ENCODE measurements around the gene CSF3.

Gene CSF3

DNA sequence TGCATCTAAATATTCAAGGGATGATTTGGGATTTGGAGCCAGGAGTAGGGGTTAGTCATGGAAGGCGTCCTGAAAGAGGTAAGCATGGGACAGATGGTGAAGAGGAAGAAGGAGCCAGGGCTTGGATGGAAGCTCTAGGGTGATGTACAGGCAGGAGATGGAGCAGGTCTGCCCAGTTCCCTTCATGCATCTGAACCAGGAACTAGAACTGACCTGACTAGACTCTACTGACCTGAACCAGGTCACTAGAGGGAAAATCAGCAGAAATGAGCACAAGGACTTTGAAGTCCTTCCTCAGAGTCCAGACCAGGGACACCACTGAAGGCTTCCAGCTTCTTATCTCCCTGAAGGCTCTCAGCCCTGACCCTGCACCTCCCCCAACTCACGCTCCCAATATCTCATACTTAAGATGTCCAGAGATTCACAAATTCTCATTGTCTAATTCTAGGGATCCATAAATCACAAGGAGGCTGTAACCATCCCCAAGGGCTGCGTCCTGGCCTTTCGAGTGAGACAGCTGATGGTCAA is 44.1 kb upstream of the CSF3 start:
- Histone ChIP-seq H3K27me3 (replicated peaks; ENCODE audit: control insufficient read depth, insufficient read depth, low read length) (no peaks in the 10 kb centered on the region; the same call in none of the 2 replicates), H3K4me3 (replicated peaks; ENCODE audit: low read depth, low read length) (no peak overlapping the region), H3K36me3 (ENCODE audit: control insufficient read depth, insufficient read depth, low read length) (no peaks in the 10 kb centered on the region)
- no peak for DNase-seq (ENCODE audit: extremely low read depth, insufficient read length)
- TF ChIP-seq CTCF (IDR thresholded peaks at IDR 0.05; ENCODE audit: insufficient read depth, low read length, poor library complexity, severe bottlenecking), result no peak

DNA sequence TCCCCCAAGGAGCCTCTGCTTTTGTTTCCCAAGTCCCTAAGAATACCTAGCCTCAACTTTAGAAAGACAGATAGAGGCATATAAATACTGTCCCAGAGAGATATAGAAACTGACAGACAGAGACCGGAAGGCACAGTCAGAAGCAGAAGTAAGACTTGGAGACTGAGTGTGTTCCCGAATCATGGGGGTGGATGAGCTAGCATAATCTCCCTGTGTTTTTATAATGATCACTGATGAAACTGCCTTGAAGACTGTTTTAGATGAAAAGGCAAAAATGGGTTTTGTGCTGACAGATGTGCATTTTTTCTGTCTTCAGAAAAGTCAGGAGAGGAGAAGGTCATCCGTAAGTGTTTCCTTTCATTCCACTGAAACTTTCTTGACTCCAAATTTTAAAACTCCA is 43.0 kb upstream of the CSF3 start:
- no peak for TF ChIP-seq CTCF (IDR thresholded peaks at IDR 0.05; ENCODE audit: insufficient read depth, low read length, poor library complexity, severe bottlenecking)

GRCh38 chr17:39973496-39973895 is 41.7 kb upstream of the CSF3 start:
- H3K36me3 ChIP-seq (ENCODE audit: control insufficient read depth, insufficient read depth, low read length), result no peaks in the 10 kb centered on the region
- no peak for DNase-seq (ENCODE audit: extremely low read depth, insufficient read length)
- H3K4me3 ChIP-seq (replicated peaks; ENCODE audit: low read depth, low read length), result no peak overlapping the region
- no peak for TF ChIP-seq CTCF (IDR thresholded peaks at IDR 0.05; ENCODE audit: insufficient read depth, low read length, poor library complexity, severe bottlenecking)
- H3K27me3 ChIP-seq (replicated peaks; ENCODE audit: control insufficient read depth, insufficient read depth, low read length), result no peaks in the 10 kb centered on the region; the same call in none of the 2 replicates

More for the DNA sequence above, 43.0 kb upstream of the CSF3 start:
- Histone ChIP-seq H3K36me3 (ENCODE audit: control insufficient read depth, insufficient read depth, low read length) (no peaks in the 10 kb centered on the region), H3K4me3 (replicated peaks; ENCODE audit: low read depth, low read length) (no peak overlapping the region), H3K27me3 (replicated peaks; ENCODE audit: control insufficient read depth, insufficient read depth, low read length) (no peaks in the 10 kb centered on the region; the same call in none of the 2 replicates)
- no peak for DNase-seq (ENCODE audit: extremely low read depth, insufficient read length)

DNA sequence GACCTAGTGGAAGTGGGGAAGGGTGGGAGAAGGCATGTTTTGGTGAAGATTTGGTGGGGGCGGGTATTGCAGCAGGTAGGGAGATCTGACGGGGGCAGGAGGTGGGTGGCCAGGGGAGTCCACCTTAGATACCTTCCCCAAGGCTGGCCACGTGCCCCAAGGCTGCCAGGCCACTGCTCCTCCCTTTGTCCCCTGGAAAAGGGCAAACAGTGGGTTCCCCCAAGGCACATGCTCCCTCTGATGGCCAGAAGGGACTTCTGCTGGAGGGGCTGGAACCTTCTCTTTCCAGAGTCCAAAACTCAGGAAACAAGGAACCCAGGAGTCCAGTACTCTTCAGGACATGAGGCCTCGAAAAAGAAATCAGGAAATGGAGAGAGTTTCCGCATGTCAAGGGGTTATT is 40.8 kb upstream of the CSF3 start:
- H3K4me3 ChIP-seq (replicated peaks; ENCODE audit: low read depth, low read length), result no peak overlapping the region
- no peaks in the 10 kb centered on the region; the same call in none of the 2 replicates for H3K27me3 ChIP-seq (replicated peaks; ENCODE audit: control insufficient read depth, insufficient read depth, low read length)
- no peaks in the 10 kb centered on the region for H3K36me3 ChIP-seq (ENCODE audit: control insufficient read depth, insufficient read depth, low read length)
- DNase-seq (ENCODE audit: extremely low read depth, insufficient read length), result no peak
- no peak for TF ChIP-seq CTCF (IDR thresholded peaks at IDR 0.05; ENCODE audit: insufficient read depth, low read length, poor library complexity, severe bottlenecking)

DNA sequence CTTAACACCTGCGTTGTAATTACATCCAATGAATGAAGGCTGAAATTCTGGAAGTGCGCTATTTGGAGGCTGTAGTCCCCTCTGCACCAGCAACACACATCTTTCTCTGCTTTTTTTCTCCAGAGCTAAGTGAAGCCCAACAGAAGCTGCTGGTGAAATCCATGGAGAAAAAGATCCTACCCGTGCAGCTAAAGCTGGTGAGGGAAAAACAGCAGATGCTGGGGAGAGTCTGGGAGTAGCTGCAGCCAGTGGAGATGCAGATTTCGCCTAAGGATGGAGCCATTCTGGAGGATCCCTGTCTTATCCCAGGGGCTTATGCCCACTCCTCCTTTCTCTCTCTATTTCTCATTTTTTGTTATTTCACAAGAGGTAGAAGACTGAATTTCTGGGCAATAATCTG is 39.4 kb upstream of the CSF3 start:
- no peaks in the 10 kb centered on the region for H3K36me3 ChIP-seq (ENCODE audit: control insufficient read depth, insufficient read depth, low read length)
- TF ChIP-seq CTCF (IDR thresholded peaks at IDR 0.05; ENCODE audit: insufficient read depth, low read length, poor library complexity, severe bottlenecking), result no peak
- no peak overlapping the region for H3K4me3 ChIP-seq (replicated peaks; ENCODE audit: low read depth, low read length)
- DNase-seq (ENCODE audit: extremely low read depth, insufficient read length), result no peak
- no peaks in the 10 kb centered on the region; the same call in none of the 2 replicates for H3K27me3 ChIP-seq (replicated peaks; ENCODE audit: control insufficient read depth, insufficient read depth, low read length)

All from GM06990 (cell line).